K562 (cell line): ENCODE data around the gene MPIG6B. TPM values are rescaled to one million over a fixed set of nuclear protein-coding genes. Genes with fewer than 3 reads are reported as not detected.

Source experiments
- ATAC-seq: fragments of 200-7000 bp; cut with Tn5 transposase; 3 replicates; pipeline ENCODE4 v1.9.1; 2020; ENCODE audit warnings: moderate library complexity
- BruUV-seq: library from RNA; stranded (reverse); fragments of 400-500 nt; replicated peaks from 2 replicates; lab custom pipeline; 2021; lab: Mats Ljungman, UMichigan
- CTCF ChIA-PET: fragments of 300-600 bp; formaldehyde crosslinking; extraction: SDS; loops from one replicate; lab custom pipeline; 2021; ENCODE audit warnings: low intra/inter-chr PET ratio; lab: Yijun Ruan, JAX
- POLR2A ChIA-PET: fragments of 300-600, 350-650 bp; sonication (Branson Sonifier 250); formaldehyde crosslinking; extraction: SDS; loops from one replicate; lab custom pipeline; 2021; ENCODE audit warnings: antibody characterized with exemption, inconsistent platforms; lab: Yijun Ruan, JAX
- DNase-seq, 4 experiments: peaks; one replicate each; pipeline versions ENCODE4 v3.0.0 to v3.0.0-alpha.2; 2011 to 2018; ENCODE audit warnings: low spot score in 3 of 4, mixed read lengths in 3 of 4; ENCODE audit errors: extremely low read depth in 1 of 4
- FAIRE-seq: peaks from 2 replicates; lab custom pipeline; 2011; peaks lifted over from hg19 to GRCh38; lab: Jason Lieb, UNC
- H2AFZ ChIP-seq: 2 replicates; pipeline ENCODE4 v1.6.0; 2011; ENCODE audit warnings: low read depth, low read length, control low read depth, inconsistent platforms
- H3K27ac ChIP-seq: fragments of 200-600 bp; 3 replicates; pipeline ENCODE4 v1.8.0; 2011; ENCODE audit warnings: low read depth, mild to moderate bottlenecking, control low read depth, inconsistent platforms, low read length, moderate library complexity, mixed read lengths; ENCODE audit errors: extremely low read depth
- H3K27me3 ChIP-seq, 2 experiments: fragments of 300-600 bp in 1 of 2; 2 replicates in 1 of 2; 3 replicates in 1 of 2; pipeline versions ENCODE4 v1.6.0 to v1.8.0; 2011; ENCODE audit warnings: inconsistent platforms in 2 of 2, low read length in 2 of 2, mild to moderate bottlenecking in 1 of 2, mixed read lengths in 1 of 2, moderate library complexity in 1 of 2; ENCODE audit not compliant: control insufficient read depth in 2 of 2, insufficient read depth in 2 of 2
- H3K36me3 ChIP-seq: fragments of 300-600 bp; 3 replicates; pipeline ENCODE4 v1.8.0; 2011; ENCODE audit warnings: mild to moderate bottlenecking, low read length, inconsistent platforms; ENCODE audit not compliant: control insufficient read depth, insufficient read depth
- H3K4me1 ChIP-seq, 2 experiments: fragments of 200-600 bp in 1 of 2; replicated peaks in 1 of 2; 2 replicates in 1 of 2; 3 replicates in 1 of 2; pipeline versions ENCODE4 v1.5.1 to v1.8.0; 2011; ENCODE audit warnings: inconsistent platforms in 2 of 2, low read length in 2 of 2, mild to moderate bottlenecking in 1 of 2, mixed read lengths in 1 of 2, moderate library complexity in 1 of 2; ENCODE audit not compliant: control insufficient read depth in 2 of 2, insufficient read depth in 2 of 2
- H3K4me2 ChIP-seq: 2 replicates; pipeline ENCODE4 v1.6.1; 2011; ENCODE audit warnings: low read length, control low read depth, inconsistent platforms, mixed read lengths; ENCODE audit not compliant: insufficient read depth
- H3K4me3 ChIP-seq: fragments of 200-600 bp; sonication (generic), shearing (Covaris generic); 2 replicates; pipeline ENCODE4 v1.5.1; 2016; ENCODE audit warnings: control low read depth, inconsistent platforms
- H3K79me2 ChIP-seq: fragments of 200-600 bp; 3 replicates; pipeline ENCODE4 v1.8.0; 2011; ENCODE audit warnings: low read length, inconsistent platforms; ENCODE audit not compliant: control insufficient read depth, insufficient read depth
- H3K9ac ChIP-seq, 2 experiments: 2 replicates each; pipeline versions ENCODE4 v1.6.0 to v1.6.1; 2011; ENCODE audit warnings: low read depth in 2 of 2, low read length in 2 of 2, control low read depth in 1 of 2, inconsistent platforms in 1 of 2, mild to moderate bottlenecking in 1 of 2, mixed read lengths in 1 of 2; ENCODE audit not compliant: insufficient read depth in 1 of 2
- H3K9me1 ChIP-seq: one replicate; pipeline ENCODE4 v1.6.0; 2011; ENCODE audit warnings: inconsistent platforms, mild to moderate bottlenecking, low read length, moderate library complexity; ENCODE audit not compliant: control insufficient read depth, insufficient read depth
- H3K9me3 ChIP-seq: replicated peaks from 2 replicates; pipeline ENCODE4 v1.5.1; 2011; ENCODE audit warnings: low read depth, low read length, inconsistent platforms; ENCODE audit not compliant: control insufficient read depth, insufficient read depth
- H4K20me1 ChIP-seq: replicated peaks from 2 replicates; pipeline ENCODE4 v1.6.1; 2011; ENCODE audit warnings: low read length, inconsistent platforms, mixed read lengths; ENCODE audit not compliant: control insufficient read depth, insufficient read depth
- DACH1 ChIP-seq: fragments of 450-650 bp; IDR thresholded peaks from 2 replicates; pipeline ENCODE4 v1.6.1; 2018; ENCODE audit not compliant: partially characterized antibody
- ETV6 ChIP-seq, 3 experiments: fragments of 150-350 bp in 1 of 3; sonication (generic) in 1 of 3; formaldehyde crosslinking in 1 of 3; IDR thresholded peaks; 2 replicates each; pipeline versions ENCODE4 v1.6.1 to v1.8.0; 2014 to 2022; ENCODE audit warnings: borderline replicate concordance in 2 of 3, low read depth in 2 of 3, antibody characterized with exemption in 1 of 3, low read length in 1 of 3, mild to moderate bottlenecking in 1 of 3, missing genetic modification reagents in 1 of 3
- GMEB1 ChIP-seq: fragments of 250-450 bp; sonication (Bioruptor Pico); IDR thresholded peaks from 2 replicates; pipeline ENCODE4 v1.4.0; 2020; ENCODE audit warnings: mild to moderate bottlenecking
- HMGN3 ChIP-seq: IDR thresholded peaks from 2 replicates; pipeline ENCODE4 v1.6.1; 2011; ENCODE audit warnings: borderline replicate concordance, low read depth, mild to moderate bottlenecking, mixed read lengths, low read length; ENCODE audit not compliant: insufficient read length; ENCODE audit errors: extremely low read depth
- KAT7 ChIP-seq: sonication (generic); formaldehyde crosslinking; IDR thresholded peaks from 2 replicates; pipeline ENCODE4 v1.8.0; 2022; ENCODE audit warnings: missing genetic modification reagents, mild to moderate bottlenecking, borderline replicate concordance
- RHOXF2B ChIP-seq: fragments of 250-450 bp; sonication (Bioruptor Pico); conservative IDR thresholded peaks from 2 replicates; pipeline ENCODE4 v1.5.1; 2021
- TCF7L2 ChIP-seq: fragments of 150-350 bp; IDR thresholded peaks from 2 replicates; pipeline ENCODE4 v1.6.1; 2016; ENCODE audit warnings: low read depth, mild to moderate bottlenecking, low read length, moderate library complexity
- ZNF384 ChIP-seq: IDR thresholded peaks from 2 replicates; pipeline ENCODE4 v1.6.1; 2012; ENCODE audit warnings: low read depth, low read length, improper control_type of control experiment
- WGBS: fragments of 100-300 bp; shearing (Covaris generic); methylation state at CpG from one replicate; pipeline ENCODE4 v1.1.6; 2016; ENCODE audit warnings: low coverage, mixed read lengths; ENCODE audit not compliant: insufficient coverage; ENCODE audit errors: missing lambda C conversion rate; 5-methylcytosine and 5-hydroxymethylcytosine counted together
- in situ Hi-C: fragments of 300-500 bp; cut with MboI; formaldehyde crosslinking; loops from 4 replicates; pipeline ENCODE4 v1.15.0; 2018; ENCODE audit warnings: inconsistent platforms, mixed read lengths
- intact Hi-C: fragments of 100-400 bp; cut with micrococcal nuclease; formaldehyde crosslinking; loops from 2 replicates; pipeline ENCODE4 v1.14.2; 2022
- polyA plus RNA-seq, 8 experiments: library from polyadenylated mRNA; depleted of rRNA in 4 of 8; stranded (reverse) in 5 of 8; unstranded in 3 of 8; fragments of >200 nt; fragmentation: Nextera tagmentation in 2 of 8; fragmentation: Illumina TruSeq in 1 of 8; extraction: Ambion mirVana in 2 of 8; extraction: Trizol in 1 of 8; gene quantifications; 2 replicates each; pipeline versions ENCODE4 v1.2.1 to v1.2.3, GENCODE V29; 2011 to 2014; ENCODE audit warnings: inconsistent platforms in 1 of 8, missing spikeins in 1 of 8
- total RNA-seq, 7 experiments: library from RNA; depleted of rRNA in 6 of 7; stranded (reverse); fragments of >200 nt in 6 of 7; fragmentation: Illumina TruSeq in 2 of 7; extraction: Trizol in 2 of 7; gene quantifications; 2 replicates each; pipeline versions ENCODE4 v1.2.1 to v1.2.3, GENCODE V29; 2011 to 2021; ENCODE audit warnings: low replicate concordance in 1 of 7
- TF ChIP-seq, protein P1 (sequence below): fragments of 450-650 bp; IDR thresholded peaks from 2 replicates; pipeline ENCODE4 v1.6.1; 2016; ENCODE audit warnings: low read depth
- TF ChIP-seq, protein P2 (sequence below): IDR thresholded peaks from 2 replicates; pipeline ENCODE4 v1.6.1; 2014; ENCODE audit warnings: antibody characterized with exemption

The MPIG6B gene
- total and polyA plus RNA-seq, 9 of the 15 experiments (the other 6 are each of a cell fraction or from before 2014, with no cell fraction given) = 0.11 to 1.2 (median 0.28) TPM; not detected in 1

DNA sequence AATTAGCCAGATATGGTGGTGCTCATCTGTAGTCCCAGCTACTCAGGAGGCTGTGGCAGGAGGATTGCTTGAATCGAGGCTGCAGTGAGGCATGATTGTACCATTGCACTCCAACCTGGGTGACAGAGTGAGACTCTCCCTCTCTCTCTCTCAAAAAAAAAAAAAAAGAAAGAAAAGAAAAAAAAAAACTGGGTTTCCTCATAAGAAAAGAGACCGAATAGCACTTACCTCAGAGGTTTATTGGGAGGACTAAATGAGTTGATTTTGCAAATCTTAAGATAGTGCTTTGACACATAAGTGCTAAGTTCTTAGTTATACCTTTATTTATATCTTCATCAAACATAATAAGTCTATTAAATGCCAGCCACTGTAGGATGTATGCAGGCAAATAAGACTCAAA is 47.7 kb downstream of the MPIG6B start:
- intact Hi-C loops = loop anchor here (10.0 kb wide), 1 partner anchor 226 kb away; the partner anchor contains the start of genes ATP6V1G2, DDX39B and NFKBIL1
- TF ChIP-seq, protein P1, sequence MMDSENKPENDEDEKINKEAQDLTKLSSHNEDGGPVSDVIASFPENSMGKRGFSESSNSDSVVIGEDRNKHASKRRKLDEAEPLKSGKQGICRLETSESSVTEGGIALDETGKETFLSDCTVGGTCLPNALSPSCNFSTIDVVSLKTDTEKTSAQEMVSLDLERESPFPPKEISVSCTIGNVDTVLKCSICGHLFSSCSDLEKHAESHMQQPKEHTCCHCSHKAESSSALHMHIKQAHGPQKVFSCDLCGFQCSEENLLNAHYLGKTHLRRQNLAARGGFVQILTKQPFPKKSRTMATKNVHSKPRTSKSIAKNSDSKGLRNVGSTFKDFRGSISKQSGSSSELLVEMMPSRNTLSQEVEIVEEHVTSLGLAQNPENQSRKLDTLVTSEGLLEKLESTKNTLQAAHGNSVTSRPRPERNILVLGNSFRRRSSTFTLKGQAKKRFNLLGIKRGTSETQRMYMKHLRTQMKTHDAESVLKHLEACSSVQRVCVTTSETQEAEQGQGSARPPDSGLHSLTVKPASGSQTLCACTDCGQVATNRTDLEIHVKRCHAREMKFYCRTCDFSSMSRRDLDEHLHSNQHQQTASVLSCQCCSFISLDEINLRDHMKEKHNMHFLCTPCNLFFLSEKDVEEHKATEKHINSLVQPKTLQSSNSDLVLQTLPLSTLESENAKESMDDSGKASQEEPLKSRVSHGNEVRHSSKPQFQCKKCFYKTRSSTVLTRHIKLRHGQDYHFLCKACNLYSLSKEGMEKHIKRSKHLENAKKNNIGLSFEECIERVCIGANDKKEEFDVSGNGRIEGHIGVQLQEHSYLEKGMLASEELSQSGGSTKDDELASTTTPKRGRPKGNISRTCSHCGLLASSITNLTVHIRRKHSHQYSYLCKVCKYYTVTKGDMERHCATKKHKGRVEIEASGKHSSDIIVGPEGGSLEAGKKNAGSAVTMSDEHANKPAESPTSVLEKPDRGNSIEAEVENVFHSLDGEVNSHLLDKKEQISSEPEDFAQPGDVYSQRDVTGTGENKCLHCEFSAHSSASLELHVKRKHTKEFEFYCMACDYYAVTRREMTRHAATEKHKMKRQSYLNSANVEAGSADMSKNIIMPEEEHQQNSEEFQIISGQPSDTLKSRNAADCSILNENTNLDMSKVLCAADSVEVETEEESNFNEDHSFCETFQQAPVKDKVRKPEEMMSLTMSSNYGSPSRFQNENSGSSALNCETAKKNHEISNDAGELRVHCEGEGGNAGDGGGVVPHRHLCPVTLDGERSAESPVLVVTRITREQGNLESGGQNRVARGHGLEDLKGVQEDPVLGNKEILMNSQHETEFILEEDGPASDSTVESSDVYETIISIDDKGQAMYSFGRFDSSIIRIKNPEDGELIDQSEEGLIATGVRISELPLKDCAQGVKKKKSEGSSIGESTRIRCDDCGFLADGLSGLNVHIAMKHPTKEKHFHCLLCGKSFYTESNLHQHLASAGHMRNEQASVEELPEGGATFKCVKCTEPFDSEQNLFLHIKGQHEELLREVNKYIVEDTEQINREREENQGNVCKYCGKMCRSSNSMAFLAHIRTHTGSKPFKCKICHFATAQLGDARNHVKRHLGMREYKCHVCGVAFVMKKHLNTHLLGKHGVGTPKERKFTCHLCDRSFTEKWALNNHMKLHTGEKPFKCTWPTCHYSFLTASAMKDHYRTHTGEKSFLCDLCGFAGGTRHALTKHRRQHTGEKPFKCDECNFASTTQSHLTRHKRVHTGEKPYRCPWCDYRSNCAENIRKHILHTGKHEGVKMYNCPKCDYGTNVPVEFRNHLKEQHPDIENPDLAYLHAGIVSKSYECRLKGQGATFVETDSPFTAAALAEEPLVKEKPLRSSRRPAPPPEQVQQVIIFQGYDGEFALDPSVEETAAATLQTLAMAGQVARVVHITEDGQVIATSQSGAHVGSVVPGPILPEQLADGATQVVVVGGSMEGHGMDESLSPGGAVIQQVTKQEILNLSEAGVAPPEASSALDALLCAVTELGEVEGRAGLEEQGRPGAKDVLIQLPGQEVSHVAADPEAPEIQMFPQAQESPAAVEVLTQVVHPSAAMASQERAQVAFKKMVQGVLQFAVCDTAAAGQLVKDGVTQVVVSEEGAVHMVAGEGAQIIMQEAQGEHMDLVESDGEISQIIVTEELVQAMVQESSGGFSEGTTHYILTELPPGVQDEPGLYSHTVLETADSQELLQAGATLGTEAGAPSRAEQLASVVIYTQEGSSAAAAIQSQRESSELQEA = 0 out of 2 replicates have a peak, but pooled peaks have one; percentile 8
- no peak for TF ChIP-seq RHOXF2B (CRISPR knock-in tag)
- no peak for TF ChIP-seq HMGN3
- TF ChIP-seq ZNF384 = peak; percentile 83; the same call in 1 of the 2 replicates
- no peak for TF ChIP-seq GMEB1
- TF ChIP-seq ETV6 (IDR thresholded peaks at IDR 0.05; ENCODE audit: borderline replicate concordance in 1 of 2, low read depth in 2 of 2, low read length in 1 of 2) = no peak
- TF ChIP-seq ETV6 (CRISPR knock-in tag; IDR thresholded peaks at IDR 0.05; ENCODE audit: borderline replicate concordance) = no peak
- TF ChIP-seq KAT7 = no peak
- TF ChIP-seq, protein P2, sequence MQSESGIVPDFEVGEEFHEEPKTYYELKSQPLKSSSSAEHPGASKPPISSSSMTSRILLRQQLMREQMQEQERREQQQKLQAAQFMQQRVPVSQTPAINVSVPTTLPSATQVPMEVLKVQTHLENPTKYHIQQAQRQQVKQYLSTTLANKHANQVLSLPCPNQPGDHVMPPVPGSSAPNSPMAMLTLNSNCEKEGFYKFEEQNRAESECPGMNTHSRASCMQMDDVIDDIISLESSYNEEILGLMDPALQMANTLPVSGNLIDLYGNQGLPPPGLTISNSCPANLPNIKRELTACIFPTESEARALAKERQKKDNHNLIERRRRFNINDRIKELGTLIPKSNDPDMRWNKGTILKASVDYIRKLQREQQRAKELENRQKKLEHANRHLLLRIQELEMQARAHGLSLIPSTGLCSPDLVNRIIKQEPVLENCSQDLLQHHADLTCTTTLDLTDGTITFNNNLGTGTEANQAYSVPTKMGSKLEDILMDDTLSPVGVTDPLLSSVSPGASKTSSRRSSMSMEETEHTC = no peak
- no peak for TF ChIP-seq DACH1
- TF ChIP-seq TCF7L2 = no peak

More for the DNA sequence above, 47.7 kb downstream of the MPIG6B start:
- no peak for ATAC-seq
- no peaks in the 10 kb centered on the region for H3K36me3 ChIP-seq
- 41% methylated on average over 2 of the region's 2 CpGs for WGBS
- H3K9me1 ChIP-seq = peaks cover 4% of the 10 kb centered on the region
- H3K79me2 ChIP-seq = no peaks in the 10 kb centered on the region
- no peaks in the 10 kb centered on the region for H3K9me3 ChIP-seq
- H3K9ac ChIP-seq = no peak overlapping the region
- no peak overlapping the region for H3K4me3 ChIP-seq
- H3K27ac ChIP-seq = peak overlapping the region; percentile 11; the same call in 1 of the 3 replicates
- CTCF ChIA-PET = interaction anchor here (0.8 to 2.9 kb wide), 3 partner anchors 42 to 90 kb away, joined by 5 to 35 read pairs (median 18); partner anchors contain the start of genes DDAH2 and LY6G5C
- no peaks in the 10 kb centered on the region for H4K20me1 ChIP-seq
- H3K4me2 ChIP-seq = no peak overlapping the region
- H3K4me1 ChIP-seq = peaks cover 34 to 73% of the 10 kb centered on the region in 2 experiments
- no peak for FAIRE-seq
- BruUV-seq = no TSS peak
- in situ Hi-C loops = no loop called here
- H3K27me3 ChIP-seq = no peaks in the 10 kb centered on the region
- POLR2A ChIA-PET = interaction anchor here (0.5 to 5.9 kb wide), 19 partner anchors 10 to 185 kb away, joined by 3 to 75 read pairs (median 4); partner anchors contain the start of genes BAG6, HSPA1A, HSPA1B and HSPA1L
- H2AFZ ChIP-seq = 0 out of 2 replicates have a peak overlapping the region, but pooled peaks have one; percentile 1
- no peak for DNase-seq
